Neural cell (in vitro differentiated cells): Measurements from ENCODE around the gene ADRA2B.

Experiments
- CTCF ChIP-seq: fragments of 450-650 bp; IDR thresholded peaks from 2 replicates; pipeline ENCODE4 v1.5.1; 2014; ENCODE audit warnings: antibody characterized with exemption, mild to moderate bottlenecking, moderate library complexity; ENCODE audit not compliant: poor library complexity, severe bottlenecking
- EP300 ChIP-seq: fragments of 450-650 bp; conservative IDR thresholded peaks from 2 replicates; pipeline ENCODE4 v1.6.1; 2014; ENCODE audit warnings: antibody characterized with exemption, mild to moderate bottlenecking, moderate library complexity; ENCODE audit not compliant: poor library complexity, severe bottlenecking
- EZH2 ChIP-seq: fragments of 200-600, 300-800 bp; shearing (Covaris generic), sonication (generic); IDR thresholded peaks from 2 replicates; pipeline ENCODE4 v1.6.1; 2014; ENCODE audit warnings: antibody characterized with exemption, low read length, borderline replicate concordance, mild to moderate bottlenecking; ENCODE audit not compliant: insufficient read depth, poor library complexity, severe bottlenecking
- POLR2AphosphoS5 ChIP-seq: IDR thresholded peaks from 2 replicates; pipeline ENCODE4 v1.6.1; 2012
- RAD21 ChIP-seq: fragments of 450-650 bp; conservative IDR thresholded peaks from 2 replicates; pipeline ENCODE4 v1.6.1; 2014; ENCODE audit warnings: antibody characterized with exemption, mild to moderate bottlenecking, moderate library complexity

- TF ChIP-seq EZH2 (no peak), CTCF (no peak), POLR2AphosphoS5 (no peak), EP300 (no peak), RAD21 (no peak)
Observed at GRCh38 chr2:96123936-96124335, 7.6 kb upstream of the ADRA2B start.
